Stimulated activated CD8-positive, alpha-beta memory T cell treated with anti-CD3 and anti-CD28 coated beads, Interleukin-15, amount 100 ng/mL, for 4 hours (primary cell): ENCODE results near the gene MVB12B.

Source experiments
- DNase-seq, 2 donors: peaks; one replicate each; pipeline ENCODE4 v3.0.0-alpha.2; 2020; ENCODE audit warnings: low read depth in 2 of 2

MVB12B gene

GRCh38 chr9:126303488-126303887 is 23.1 kb upstream of the MVB12B start:
- no peak for DNase-seq

DNA sequence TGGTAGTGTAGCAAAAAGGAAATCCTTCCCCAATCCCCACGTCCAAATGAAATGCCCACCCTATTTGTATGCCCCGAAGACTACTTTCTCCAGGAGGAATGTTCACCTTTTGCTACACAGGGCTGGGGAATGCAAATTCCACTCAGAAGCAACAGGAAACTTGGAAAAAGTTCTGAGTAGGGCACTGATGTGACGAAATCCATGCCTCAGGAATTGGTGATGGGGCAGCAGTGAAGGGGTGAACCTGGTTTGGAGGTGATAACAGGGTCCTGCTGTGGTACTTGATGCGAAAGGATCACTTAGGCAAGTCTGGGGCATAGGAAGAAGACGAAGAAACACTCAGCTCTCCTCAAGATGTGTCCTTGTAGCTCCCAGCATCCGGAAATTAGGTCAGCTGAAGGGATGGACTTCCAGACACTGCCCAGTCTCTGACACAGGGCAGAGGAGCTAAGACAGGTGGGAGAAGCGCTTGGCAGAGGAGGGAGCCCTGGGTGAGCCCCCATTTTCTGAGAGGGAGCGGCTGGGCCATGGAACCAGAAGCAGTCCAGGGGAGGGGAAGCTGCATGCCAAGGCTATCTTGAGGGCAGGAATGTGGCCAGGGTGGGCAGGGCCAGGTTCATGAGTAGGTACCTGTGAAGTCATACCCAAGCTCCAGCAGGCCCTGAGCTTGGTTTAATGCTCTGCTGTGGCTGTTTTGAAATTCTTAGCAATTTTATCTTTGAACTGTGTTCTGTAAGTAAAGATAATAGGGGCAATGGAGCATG is 22.2 kb upstream of the MVB12B start:
- DNase-seq, result no peak

GRCh38 chr9:126304971-126305320 is 21.7 kb upstream of the MVB12B start:
- no peak for DNase-seq

DNA sequence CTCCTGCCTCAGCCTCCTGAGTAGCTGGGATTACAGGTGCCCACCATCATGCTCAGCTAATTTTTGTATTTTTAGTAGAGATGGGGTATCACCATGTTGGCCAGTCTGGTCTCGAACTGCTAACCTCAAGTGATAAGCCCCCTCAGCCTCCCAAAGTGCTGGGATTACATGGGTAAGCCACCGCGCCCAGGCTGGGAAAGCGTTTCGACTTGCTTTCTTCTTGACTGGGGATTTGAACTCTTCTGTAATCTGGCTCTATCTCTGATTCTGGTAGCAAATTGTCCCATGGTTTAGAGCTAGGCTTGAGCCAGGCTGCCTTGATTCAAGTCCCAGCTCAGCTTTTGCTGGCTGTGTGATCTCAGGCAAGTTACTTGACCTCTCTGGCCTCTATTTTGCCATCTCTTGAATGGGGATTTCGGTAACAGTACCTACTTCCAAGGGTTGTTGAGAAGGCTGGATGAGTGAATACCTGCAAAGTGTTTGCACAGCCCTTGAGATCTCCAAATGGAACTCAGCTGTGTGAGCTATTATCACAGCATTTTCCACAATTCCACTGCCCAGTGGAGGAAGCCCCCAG is 20.5 kb upstream of the MVB12B start:
- no peak for DNase-seq

DNA sequence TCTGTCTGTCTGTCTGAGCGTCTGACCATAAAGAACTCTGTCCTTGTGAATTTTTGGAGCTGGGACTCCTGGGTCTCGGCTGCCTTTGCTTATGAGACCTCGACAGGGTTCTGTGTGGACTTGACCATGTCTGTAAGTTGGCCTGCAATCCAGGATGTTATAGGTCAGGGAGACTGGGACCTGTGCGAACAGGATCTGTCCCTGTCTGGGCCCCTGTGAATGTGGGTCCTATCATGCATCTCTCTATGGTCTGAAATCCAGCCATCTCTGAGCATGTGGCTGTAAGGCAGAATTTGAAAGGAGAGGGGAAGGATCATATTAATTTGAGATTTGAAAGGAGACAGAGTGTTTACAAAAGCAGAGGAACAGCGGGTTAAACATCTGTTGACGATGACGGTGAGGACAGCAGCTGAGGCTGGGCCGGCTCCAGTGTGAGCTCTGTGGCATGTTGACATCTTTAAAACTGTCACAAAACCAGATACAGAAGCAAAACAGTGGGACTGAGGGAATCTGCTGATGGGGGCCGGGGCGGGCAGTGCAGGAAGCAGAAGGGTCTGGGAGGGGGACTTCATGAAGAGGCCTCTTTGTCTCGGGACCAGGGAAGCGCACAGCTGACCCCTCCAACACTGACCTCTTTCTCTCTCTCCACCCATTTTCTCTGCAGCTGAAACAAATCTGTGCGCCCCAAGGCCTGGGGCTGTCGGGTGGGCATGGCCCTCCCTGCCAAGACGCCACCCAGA is 19.1 kb upstream of the MVB12B start:
- DNase-seq, result no peak

GRCh38 chr9:126309427-126310189 is 17.0 kb upstream of the MVB12B start:
- no peak for DNase-seq

DNA sequence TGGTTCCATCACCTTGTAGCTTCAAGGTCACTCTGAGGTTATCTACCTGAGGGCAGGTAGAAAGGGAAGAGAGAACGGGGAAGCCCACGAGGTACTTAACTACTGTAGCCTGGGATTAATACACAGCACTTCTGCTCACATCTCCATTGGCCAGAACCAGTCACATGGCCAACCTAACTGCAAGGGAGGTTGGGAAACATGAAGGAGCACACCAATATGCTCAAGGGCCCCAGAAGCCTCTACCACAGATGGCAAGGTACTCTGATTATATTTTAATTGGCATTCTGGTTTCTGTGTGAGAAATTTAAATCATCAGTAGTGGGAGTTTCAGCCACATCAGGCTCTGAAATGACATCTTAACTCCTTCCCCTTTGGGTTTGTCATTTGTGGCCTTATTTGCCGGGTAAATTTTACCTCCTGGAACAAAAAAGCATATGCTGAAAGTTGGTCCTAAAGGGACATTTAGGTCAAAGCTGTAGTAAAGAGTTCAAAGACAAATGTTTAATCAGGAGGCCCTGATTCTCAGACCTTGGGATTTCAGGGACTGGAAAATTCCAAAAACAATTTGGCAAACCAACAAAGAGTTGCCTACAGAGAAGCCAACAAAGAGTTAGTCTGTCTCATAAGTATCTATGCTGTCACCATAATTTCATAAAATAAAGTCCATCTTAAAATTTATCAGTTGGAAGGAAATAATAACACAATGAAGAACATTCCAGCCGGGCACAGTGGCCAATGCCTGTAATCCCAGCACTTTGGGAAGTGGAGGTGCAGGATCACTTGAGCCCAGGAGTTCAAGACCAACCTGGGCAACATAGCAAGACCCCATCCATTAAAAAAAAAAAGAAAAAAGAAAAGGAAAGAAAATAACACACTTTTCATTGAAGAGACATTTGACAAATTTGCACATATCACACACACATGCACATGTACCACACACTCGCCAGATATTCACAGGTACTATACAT is 13.8 kb upstream of the MVB12B start:
- no peak for DNase-seq

DNA sequence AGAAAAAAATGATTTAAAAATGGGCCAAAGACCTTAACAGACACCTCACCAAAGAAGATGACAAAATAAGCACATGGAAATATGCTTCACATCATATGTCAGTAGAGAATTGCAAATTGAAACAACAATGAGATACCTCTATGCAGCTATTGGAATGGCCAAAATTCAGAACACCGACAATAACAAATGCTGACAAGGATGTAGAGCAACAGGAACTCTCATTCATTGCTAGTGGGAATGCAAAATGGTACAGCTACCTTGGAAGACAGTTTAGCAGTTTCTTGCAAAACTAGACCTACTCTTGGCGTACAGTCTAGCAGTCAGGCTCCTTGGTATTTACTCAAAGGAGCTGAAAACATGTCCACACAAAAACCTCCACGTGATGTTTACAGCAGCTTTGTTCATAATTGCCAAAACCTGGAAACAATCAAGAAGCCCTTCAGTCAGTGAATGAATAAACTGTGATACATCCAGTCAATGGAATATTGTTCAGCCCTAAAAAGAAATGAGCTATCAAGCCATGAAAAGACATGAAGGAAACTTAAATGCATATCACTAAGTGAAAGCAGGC is 10.5 kb upstream of the MVB12B start:
- DNase-seq, result no peak

GRCh38 chr9:126317513-126317912 is 9.1 kb upstream of the MVB12B start:
- DNase-seq, result no peak

DNA sequence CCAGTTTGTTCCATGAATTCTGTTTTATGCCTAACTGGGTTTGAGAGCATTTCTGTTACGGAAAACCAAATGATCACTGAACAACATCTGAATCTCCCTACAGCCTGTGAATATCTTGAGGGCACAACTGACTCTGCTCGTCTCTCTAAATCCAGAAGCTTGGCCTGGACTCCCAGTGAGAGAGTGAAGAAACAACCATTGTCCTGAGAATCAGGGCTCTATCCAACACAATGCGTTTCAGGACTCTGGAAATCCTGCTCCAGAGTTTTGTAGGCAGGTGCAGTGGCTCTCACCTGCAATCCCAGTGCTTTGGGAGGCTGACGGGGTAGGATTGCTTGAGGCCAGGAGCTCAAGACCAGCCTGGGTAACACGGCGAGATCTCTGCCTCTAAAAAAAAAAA is 7.8 kb upstream of the MVB12B start:
- DNase-seq, result no peak

DNA sequence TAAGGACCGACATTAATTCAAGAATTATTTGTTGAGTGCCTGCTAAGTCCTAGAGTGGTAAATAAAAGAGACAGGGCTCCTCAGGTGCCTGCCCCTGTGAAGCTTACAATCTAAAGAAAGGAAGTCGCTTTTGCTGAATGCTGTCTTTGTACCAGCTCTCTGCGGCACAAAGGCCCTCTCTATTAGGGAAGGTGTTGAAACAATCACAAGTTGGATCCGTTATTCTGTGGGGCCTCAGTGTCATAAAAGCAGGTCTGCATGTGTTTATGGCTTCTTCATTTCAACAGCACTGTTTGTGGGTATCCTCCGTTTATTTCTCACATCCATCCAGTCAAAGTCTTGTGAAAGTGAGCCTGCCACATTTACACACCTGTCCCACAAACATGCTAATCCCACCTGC is 7.0 kb upstream of the MVB12B start:
- no peak for DNase-seq

- DNase-seq, result no peak
Observed at GRCh38 chr9:126320158-126320922, 6.3 kb upstream of the MVB12B start.

DNA sequence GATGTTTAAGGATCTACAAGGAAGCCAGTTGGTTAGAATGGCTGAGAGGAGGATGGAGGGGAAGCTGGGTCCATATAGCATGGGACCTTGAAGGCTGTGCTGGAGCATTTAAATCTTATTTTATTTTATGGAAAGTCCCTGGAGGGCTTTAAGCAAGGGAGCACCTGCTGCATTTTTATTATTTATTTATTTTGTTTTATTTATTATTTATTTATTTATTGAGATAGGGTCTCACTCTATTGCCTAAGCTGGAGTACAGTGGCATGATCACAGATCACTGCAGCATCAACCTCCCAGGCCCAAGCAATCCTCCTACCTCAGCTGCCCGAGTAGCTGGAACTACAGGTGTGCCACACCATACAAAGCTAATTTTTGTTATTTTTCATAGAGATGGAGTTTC is 4.9 kb upstream of the MVB12B start:
- DNase-seq, result no peak

- no peak for DNase-seq
Observed at GRCh38 chr9:126325821-126326220, 808 bp upstream of the MVB12B start.

DNA sequence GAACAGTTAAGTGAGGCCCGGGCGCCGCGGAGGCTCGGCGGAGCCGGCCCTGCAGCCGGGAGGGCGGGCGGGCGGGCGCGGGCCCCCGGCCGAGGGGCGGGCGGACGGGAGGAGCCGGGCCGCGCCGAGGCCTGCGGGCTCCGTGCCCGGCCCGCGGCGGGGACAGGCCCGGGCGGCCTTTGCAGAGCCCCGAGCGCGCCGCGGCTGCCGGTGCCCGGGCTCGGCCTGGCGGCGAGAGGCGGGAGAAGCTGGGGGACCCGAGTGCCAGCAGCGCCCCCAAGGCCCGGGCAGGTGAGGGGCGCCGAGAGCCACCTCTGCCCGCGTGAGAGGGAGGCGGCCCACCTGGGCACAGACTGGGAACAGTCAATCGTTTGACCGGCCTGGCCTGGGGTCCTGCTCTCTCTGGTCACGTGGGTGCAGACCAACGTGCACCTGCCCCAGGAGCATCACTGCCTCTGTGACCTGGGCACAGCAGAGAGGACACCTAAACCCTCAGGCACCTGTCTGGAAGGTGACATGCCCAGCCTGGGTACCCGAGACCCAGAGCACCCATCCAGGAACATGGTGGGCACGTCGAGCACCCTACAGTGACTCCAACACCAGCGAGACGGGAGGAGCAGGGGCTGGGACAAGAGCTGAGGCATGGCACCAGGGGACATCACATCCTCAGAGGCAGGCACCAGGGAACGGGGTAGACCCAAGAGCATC is 531 bp downstream of the MVB12B start:
- no peak for DNase-seq

DNA sequence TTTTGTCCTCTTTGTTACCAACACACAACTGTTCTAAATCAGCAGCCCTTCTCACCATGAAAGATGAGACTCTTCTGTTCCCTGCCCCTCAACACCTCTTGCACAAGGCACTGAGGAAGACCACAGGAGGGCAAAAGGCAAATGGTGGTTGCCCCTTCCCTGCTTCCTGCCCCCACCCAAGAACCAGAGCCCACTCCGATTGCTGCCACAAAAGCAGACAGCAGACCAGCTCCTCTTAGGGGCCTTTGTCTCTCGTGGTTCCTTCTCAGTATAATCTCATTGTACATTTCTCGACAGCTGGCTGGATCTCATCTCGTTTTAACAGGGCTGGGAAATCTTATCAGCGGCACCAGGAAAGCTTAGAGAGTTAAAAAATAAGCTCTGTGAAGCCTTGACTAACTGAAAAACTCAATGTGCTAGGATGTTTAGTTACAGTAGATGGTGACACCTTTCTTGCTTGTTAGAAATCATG is 1.1 kb downstream of the MVB12B start:
- DNase-seq, result no peak

DNA sequence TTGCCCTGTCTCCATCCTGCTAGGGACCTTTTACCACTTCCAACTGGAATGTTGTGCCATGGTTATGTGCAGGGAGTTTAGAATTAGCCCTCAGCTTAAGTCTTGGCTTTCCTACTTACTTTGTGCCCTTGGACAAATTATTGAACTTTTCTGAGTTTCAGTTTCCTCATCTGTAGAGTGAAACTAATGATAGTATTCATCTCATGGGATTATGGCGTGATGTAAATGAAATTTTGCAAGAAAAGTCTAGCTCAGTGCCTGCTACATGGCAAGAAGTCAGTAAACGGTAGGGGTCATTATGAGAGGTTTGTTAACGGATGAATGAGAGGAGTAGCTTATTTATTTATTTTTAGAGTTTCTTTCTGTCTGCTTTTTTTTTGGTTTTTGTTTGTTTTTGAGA is 1.8 kb downstream of the MVB12B start:
- DNase-seq, result no peak

DNA sequence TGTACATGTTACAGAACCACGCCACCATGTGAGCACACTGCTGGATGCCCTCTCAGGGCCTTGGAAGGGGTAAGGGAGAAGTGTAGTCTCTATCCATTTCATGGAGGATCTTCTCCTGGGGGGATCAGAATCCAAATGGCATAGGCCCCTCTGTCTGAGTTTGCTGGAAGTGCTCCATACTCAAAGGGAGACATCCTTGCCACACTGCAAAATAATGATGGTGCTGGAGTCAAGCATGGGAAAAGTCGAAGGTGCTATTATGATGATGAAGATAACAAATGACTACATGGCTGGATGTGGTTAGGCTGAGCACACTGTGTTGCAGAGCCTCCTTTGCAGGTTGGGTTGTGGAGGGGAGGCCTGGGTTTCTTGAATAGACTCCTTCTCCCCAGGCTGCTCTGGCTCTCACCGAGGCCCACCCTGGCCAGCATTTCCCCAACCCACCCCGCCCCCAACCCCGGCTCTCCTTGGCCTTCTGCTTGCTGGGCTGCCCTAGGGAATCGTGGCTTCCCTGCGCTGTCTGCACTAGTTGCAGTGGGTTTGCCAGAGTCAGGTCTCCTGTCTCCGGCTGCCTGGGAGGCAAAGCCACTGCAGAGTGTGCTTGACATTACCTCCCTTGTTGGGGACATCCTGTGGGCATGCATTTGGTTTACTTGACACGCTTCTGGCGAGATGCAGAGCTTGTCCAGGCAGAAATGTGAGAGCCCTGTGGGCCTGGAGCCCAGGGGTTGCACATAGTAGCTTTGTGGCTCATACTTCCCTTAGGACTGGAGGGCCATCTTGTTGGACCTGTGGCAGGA is 3.0 kb downstream of the MVB12B start:
- no peak for DNase-seq

DNA sequence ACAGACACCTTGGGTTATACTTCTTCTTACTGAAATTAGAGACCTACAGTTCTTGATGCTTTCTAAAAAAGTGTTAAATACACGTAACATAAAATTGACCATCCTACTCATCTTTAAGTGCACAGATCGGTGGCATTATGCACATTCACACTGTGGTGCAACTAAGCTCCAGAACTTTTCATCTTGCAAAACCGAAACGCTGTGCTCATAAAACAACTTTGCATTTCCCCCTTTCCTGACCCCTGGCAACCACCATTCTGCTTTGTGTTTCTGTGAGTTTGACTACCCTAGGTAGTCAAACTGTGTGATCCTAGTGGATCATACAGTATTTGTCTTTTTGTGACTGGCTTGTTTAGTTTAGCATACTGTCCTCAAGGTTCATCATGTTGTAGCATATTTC is 3.9 kb downstream of the MVB12B start:
- no peak for DNase-seq
